ENCODE results near the gene CREB3L1.

CREB3L1 gene

DNA sequence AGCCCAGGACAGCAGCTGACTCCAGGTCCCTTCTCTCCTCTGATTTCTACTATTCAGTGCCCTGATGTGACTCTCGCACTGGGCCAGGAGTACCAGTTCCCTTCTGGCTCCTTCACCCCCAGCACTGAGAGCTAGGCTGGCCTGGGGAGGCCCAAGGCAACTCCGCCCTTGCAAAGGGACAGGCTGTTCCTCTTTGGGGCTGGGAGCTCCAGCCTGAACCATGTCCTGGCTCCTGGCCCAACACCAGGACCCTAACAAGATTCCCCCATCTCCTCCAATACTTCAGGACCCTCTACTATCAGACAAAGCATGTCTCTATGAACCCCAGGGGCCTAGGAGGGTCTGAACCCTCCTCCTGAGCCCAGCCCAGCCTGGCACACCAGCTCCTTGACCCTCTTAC lies 12.5 kb downstream of the CREB3L1 start:
- Histone ChIP-seq H3K27me3 (ENCODE audit: control insufficient read depth, insufficient read depth, low read length) (no peaks in the 10 kb centered on the region), H2AFZ (peak overlapping the region; percentile 62), H3K79me2 (no peaks in the 10 kb centered on the region), H3K4me1 (peaks cover 9% of the 10 kb centered on the region), H3K9me3 (ENCODE audit: control insufficient read depth, low read length) (no peaks in the 10 kb centered on the region), H3K9ac (no peak overlapping the region), H3K4me2 (ENCODE audit: low read length) (no peak overlapping the region), H3K36me3 (ENCODE audit: control insufficient read depth, insufficient read depth, low read length) (no peaks in the 10 kb centered on the region), H3K27ac (peak overlapping the region; percentile 69), H3K4me3 (ENCODE audit: low read depth, low read length) (no peak overlapping the region)
- TF ChIP-seq, protein P1, sequence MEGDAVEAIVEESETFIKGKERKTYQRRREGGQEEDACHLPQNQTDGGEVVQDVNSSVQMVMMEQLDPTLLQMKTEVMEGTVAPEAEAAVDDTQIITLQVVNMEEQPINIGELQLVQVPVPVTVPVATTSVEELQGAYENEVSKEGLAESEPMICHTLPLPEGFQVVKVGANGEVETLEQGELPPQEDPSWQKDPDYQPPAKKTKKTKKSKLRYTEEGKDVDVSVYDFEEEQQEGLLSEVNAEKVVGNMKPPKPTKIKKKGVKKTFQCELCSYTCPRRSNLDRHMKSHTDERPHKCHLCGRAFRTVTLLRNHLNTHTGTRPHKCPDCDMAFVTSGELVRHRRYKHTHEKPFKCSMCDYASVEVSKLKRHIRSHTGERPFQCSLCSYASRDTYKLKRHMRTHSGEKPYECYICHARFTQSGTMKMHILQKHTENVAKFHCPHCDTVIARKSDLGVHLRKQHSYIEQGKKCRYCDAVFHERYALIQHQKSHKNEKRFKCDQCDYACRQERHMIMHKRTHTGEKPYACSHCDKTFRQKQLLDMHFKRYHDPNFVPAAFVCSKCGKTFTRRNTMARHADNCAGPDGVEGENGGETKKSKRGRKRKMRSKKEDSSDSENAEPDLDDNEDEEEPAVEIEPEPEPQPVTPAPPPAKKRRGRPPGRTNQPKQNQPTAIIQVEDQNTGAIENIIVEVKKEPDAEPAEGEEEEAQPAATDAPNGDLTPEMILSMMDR (IDR thresholded peaks at IDR 0.05), result no peak

DNA sequence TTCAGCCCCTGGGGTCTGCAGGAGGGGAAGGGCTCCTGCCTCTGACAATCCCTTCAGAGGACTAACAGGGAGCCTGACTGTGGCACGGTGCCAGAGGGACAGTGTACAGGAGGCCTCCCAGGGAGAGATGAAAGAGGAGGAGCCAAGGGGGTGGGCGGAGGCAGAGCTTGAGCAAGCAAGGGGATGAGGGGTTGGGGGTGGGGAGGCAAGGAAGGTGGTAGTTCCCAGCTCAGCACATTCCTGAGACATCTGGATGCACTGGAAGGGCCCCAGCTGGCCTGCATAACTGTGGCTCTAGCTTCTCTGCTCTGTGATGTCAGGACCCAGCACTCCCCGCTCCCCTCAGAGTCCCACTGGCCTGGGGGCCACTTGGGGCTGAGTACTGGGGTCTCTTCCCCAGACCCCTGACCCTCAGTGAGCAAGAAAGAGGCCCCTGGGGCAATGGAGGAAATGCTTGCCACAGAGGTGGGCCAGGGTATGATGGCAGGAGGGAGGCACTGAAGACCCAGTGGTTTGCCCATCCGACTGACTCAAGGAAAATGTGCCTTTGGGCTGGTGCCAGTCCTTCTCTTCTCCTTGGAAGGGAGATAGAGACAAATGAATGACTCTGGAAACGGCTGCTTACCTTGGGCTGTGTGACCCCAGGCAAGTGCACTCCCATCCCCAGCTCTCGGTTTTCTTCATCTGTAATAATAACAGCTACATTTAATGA lies 13.3 kb downstream of the CREB3L1 start:
- H3K9me3 ChIP-seq (ENCODE audit: control insufficient read depth, low read length), result no peaks in the 10 kb centered on the region
- no peak overlapping the region for H3K4me2 ChIP-seq (ENCODE audit: low read length)
- peak overlapping the region; percentile 69 for H3K27ac ChIP-seq
- H3K4me1 ChIP-seq, result peaks cover 9% of the 10 kb centered on the region
- H3K4me3 ChIP-seq (ENCODE audit: low read depth, low read length), result no peak overlapping the region
- H3K79me2 ChIP-seq, result no peaks in the 10 kb centered on the region
- H2AFZ ChIP-seq, result peak overlapping the region; percentile 62
- TF ChIP-seq, protein P1 (IDR thresholded peaks at IDR 0.05), result no peak
- H3K9ac ChIP-seq, result no peak overlapping the region
- no peaks in the 10 kb centered on the region for H3K36me3 ChIP-seq (ENCODE audit: control insufficient read depth, insufficient read depth, low read length)
- no peaks in the 10 kb centered on the region for H3K27me3 ChIP-seq (ENCODE audit: control insufficient read depth, insufficient read depth, low read length)

DNA sequence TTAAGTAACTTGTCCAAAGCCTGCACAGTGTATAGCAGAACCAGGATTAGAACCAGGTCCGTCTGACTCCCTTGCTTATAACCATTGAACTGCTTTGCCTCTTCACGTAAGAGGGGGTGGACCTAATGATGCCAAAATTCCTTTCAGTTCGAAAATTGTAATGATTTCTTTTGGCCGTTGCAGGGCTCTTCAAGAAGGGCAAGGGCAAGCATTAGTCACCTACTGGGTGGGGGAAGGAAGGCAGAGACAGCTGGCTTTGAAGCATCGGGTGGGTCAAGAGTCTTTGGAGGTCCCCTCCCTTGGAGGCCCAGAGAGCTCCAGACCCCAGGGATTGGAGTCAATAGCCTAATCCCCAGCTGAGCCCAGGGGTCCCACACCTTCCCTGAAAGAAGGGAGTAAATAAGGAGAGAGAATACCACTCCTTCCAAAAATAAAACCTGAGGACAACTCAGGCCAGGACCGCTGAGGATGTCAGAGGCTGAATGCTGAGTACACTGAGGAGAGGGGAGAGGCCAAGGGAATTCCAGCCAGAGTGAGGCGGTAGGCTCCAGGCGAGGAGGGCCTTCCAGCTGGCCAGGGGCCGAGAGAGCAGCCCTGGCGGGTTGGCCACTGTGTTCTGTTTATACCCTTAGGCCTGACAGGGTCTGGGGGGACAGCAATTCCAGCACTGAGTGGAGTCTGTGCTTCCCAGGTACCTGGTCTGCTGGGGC lies 14.1 kb downstream of the CREB3L1 start:
- H3K9me3 ChIP-seq (ENCODE audit: control insufficient read depth, low read length), result no peaks in the 10 kb centered on the region
- H3K27me3 ChIP-seq (ENCODE audit: control insufficient read depth, insufficient read depth, low read length), result no peaks in the 10 kb centered on the region
- H3K4me2 ChIP-seq (ENCODE audit: low read length), result no peak overlapping the region
- TF ChIP-seq, protein P1 (IDR thresholded peaks at IDR 0.05), result no peak
- no peaks in the 10 kb centered on the region for H3K79me2 ChIP-seq
- H3K4me1 ChIP-seq, result peaks cover 9% of the 10 kb centered on the region
- no peak overlapping the region for H2AFZ ChIP-seq
- peak overlapping the region; percentile 69 for H3K27ac ChIP-seq
- H3K4me3 ChIP-seq (ENCODE audit: low read depth, low read length), result no peak overlapping the region
- no peaks in the 10 kb centered on the region for H3K36me3 ChIP-seq (ENCODE audit: control insufficient read depth, insufficient read depth, low read length)
- no peak overlapping the region for H3K9ac ChIP-seq

DNA sequence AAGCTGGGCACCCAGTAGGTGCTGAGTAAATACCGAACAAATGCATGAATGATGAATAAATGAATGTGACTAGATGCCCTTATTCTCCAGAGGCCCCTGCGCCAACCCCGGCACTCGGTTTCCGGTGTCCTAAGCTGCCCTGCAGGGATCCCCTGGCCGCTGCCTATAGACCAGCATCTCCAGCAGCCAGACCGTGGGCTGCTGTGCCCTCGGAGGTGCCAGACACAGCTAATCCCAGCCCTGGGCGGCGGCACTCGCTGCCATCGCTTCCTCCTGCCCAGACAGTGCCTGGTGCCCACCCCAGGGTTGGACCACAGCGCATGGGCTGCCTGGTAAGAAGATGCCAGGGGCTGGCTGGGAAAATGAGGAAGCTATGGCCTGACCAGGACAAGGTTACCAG lies 15.6 kb downstream of the CREB3L1 start:
- peaks cover 9% of the 10 kb centered on the region for H3K4me1 ChIP-seq
- H3K4me2 ChIP-seq (ENCODE audit: low read length), result no peak overlapping the region
- H3K9me3 ChIP-seq (ENCODE audit: control insufficient read depth, low read length), result no peaks in the 10 kb centered on the region
- no peaks in the 10 kb centered on the region for H3K27me3 ChIP-seq (ENCODE audit: control insufficient read depth, insufficient read depth, low read length)
- no peak overlapping the region for H3K4me3 ChIP-seq (ENCODE audit: low read depth, low read length)
- no peak overlapping the region for H2AFZ ChIP-seq
- no peaks in the 10 kb centered on the region for H3K79me2 ChIP-seq
- TF ChIP-seq, protein P1 (IDR thresholded peaks at IDR 0.05), result no peak
- no peak overlapping the region for H3K9ac ChIP-seq
- no peaks in the 10 kb centered on the region for H3K36me3 ChIP-seq (ENCODE audit: control insufficient read depth, insufficient read depth, low read length)
- H3K27ac ChIP-seq, result no peak overlapping the region
